Osteoblast (primary cell): ENCODE measurements around the gene CRLF1. TPM values are rescaled to one million over a fixed set of nuclear protein-coding genes. Genes with fewer than 3 reads are reported as not detected.
A peak's percentile ranks its signal among the peaks of the same experiment; 100 is the strongest.

ENCODE experiments used
- DNase-seq: peaks from one replicate; pipeline ENCODE4 v3.0.0; 2011; ENCODE audit warnings: low spot score, mixed read lengths; ENCODE audit not compliant: insufficient read length; ENCODE audit errors: missing footprints
- H2AFZ ChIP-seq: 2 replicates; pipeline ENCODE4 v1.6.0; 2011; ENCODE audit warnings: mild to moderate bottlenecking, low read length
- H3K27ac ChIP-seq: 2 replicates; pipeline ENCODE4 v1.5.1; 2011; ENCODE audit warnings: mild to moderate bottlenecking, low read depth, low read length, moderate library complexity
- H3K27me3 ChIP-seq: 2 replicates; pipeline ENCODE4 v1.6.0; 2012; ENCODE audit warnings: mild to moderate bottlenecking, control low read depth, inconsistent platforms, low read length, moderate library complexity; ENCODE audit not compliant: insufficient read depth
- H3K36me3 ChIP-seq: 2 replicates; pipeline ENCODE4 v1.5.1; 2011; ENCODE audit warnings: mild to moderate bottlenecking, low read length, control low read depth, moderate library complexity; ENCODE audit not compliant: insufficient read depth
- H3K4me1 ChIP-seq: 2 replicates; pipeline ENCODE4 v1.5.1; 2011; ENCODE audit warnings: mild to moderate bottlenecking, low read length, control low read depth, moderate library complexity; ENCODE audit not compliant: insufficient read depth
- H3K4me2 ChIP-seq: 2 replicates; pipeline ENCODE4 v1.6.0; 2011; ENCODE audit warnings: mild to moderate bottlenecking, low read length; ENCODE audit not compliant: insufficient read depth
- H3K4me3 ChIP-seq: fragments of 200-600 bp; sonication (generic); 3 replicates; pipeline ENCODE4 v1.5.1; 2012; ENCODE audit warnings: mild to moderate bottlenecking, low read length, inconsistent platforms; ENCODE audit not compliant: insufficient read depth
- H3K79me2 ChIP-seq: 2 replicates; pipeline ENCODE4 v1.6.0; 2012; ENCODE audit warnings: mild to moderate bottlenecking, low read length, control low read depth, inconsistent platforms; ENCODE audit not compliant: insufficient read depth
- H3K9me3 ChIP-seq: 2 replicates; pipeline ENCODE4 v1.5.1; 2011; ENCODE audit warnings: low read depth, low read length, control low read depth
- H4K20me1 ChIP-seq: 2 replicates; pipeline ENCODE4 v1.6.0; 2012; ENCODE audit warnings: mild to moderate bottlenecking, low read length, control low read depth; ENCODE audit not compliant: insufficient read depth
- total RNA-seq: library from RNA; depleted of rRNA; stranded (reverse); fragments of >200 nt; gene quantifications from 2 replicates; pipeline ENCODE4 v1.2.3, GENCODE V29; 2012
- TF ChIP-seq, protein P1 (sequence below): IDR thresholded peaks from 2 replicates; pipeline ENCODE4 v1.5.1; 2011; ENCODE audit warnings: mild to moderate bottlenecking, low read depth, low read length, moderate library complexity; ENCODE audit errors: extremely low read depth

CRLF1 gene
- total RNA-seq, 1 donor = 6.9 TPM

DNA sequence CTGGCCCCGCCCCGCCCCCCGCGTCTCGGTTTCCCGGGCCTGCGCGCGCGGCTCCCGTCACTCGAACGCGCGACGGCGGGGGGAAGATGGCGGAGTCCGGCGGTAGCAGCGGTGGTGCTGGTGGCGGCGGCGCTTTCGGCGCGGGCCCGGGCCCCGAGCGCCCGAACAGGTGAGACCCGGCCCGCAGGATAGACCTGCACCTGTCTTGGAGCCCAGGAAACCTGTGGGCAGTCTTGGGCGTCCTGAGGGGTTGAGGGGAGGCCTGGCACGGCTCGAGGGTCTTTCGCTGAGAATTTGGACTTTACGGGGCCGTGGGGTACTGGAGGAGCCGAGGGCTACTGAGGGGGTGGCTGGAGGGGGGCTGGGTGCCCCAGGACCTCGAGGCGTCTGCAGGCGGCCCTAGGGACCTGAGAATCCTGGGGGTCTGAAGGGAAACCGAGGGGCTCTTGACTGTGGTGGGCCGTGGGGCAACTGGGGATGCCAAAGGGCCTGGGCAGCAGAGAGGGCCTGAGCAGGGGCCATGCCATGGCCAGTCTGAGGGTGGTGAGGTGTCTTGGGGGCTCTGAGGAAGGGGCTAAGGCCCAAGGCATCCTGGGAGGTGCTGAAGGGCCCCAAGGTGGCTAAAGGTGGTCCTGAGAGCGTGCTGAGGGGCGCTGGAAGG lies 30.5 kb upstream of the CRLF1 start, which contains the start of gene KLHL26:
Gene KLHL26 (plus strand): TSS at position 60 of the 661 bp plus-strand sequence. CDS start 27 bp downstream, at position 87.
- Histone ChIP-seq H3K9me3 (no peaks in the 10 kb centered on the region), H3K4me1 (peaks cover 7% of the 10 kb centered on the region), H3K27ac (peak within 1 kb of the TSS; percentile 71), H3K4me3 (peak within 1 kb of the TSS; percentile 94), H2AFZ (peak within 1 kb of the TSS; percentile 90), H3K36me3 (no peaks in the 10 kb centered on the region), H3K27me3 (no peaks in the 10 kb centered on the region), H3K79me2 (peaks cover 41% of the 10 kb centered on the region), H4K20me1 (peaks cover 2% of the 10 kb centered on the region), H3K4me2 (peak within 1 kb of the TSS; percentile 95)
- TF ChIP-seq, protein P1, sequence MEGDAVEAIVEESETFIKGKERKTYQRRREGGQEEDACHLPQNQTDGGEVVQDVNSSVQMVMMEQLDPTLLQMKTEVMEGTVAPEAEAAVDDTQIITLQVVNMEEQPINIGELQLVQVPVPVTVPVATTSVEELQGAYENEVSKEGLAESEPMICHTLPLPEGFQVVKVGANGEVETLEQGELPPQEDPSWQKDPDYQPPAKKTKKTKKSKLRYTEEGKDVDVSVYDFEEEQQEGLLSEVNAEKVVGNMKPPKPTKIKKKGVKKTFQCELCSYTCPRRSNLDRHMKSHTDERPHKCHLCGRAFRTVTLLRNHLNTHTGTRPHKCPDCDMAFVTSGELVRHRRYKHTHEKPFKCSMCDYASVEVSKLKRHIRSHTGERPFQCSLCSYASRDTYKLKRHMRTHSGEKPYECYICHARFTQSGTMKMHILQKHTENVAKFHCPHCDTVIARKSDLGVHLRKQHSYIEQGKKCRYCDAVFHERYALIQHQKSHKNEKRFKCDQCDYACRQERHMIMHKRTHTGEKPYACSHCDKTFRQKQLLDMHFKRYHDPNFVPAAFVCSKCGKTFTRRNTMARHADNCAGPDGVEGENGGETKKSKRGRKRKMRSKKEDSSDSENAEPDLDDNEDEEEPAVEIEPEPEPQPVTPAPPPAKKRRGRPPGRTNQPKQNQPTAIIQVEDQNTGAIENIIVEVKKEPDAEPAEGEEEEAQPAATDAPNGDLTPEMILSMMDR = no peak
- DNase-seq = peak; percentile 34

DNA sequence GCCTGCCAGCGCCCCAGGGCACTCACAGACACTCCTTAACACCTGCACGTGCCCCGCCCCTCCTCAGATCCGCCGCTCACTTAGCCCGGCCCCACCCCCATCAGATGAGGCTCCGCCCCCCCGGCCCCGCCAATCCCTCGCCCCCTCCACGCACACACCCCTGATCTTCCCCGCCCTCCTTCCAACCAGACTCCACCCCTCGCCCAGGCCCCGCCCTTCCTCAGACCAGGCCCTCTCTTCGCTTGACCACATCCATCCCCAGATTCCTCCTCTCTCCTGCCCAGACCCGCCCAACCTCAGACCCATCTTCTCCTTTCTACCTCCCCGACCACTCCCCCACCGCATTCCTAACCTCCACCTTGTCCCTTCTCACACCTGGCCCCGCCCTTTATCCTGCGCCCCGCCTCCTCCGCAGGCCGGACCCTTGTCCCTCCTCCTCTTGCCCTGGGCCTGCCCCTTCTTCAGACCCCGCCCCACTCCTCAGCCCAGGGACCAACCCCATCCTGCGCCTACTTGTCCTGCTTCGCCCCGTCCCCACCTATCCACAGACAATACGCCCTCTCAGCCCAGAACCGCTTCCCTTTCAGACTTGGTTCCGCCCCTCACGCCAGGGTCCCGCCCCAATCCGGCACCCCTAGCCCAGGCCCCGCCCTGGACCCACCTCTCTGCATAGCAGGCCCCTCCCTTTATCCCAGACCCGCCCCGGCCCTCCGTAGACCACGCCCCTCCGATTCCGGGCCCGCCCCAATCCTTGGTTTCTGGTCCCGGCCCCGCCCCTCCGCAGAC lies 29.8 kb upstream of the CRLF1 start:
- H3K27ac ChIP-seq = no peak overlapping the region
- H3K36me3 ChIP-seq = no peaks in the 10 kb centered on the region
- TF ChIP-seq, protein P1 = no peak
- H3K4me1 ChIP-seq = peaks cover 7% of the 10 kb centered on the region
- peaks cover 2% of the 10 kb centered on the region for H4K20me1 ChIP-seq
- DNase-seq = peak; percentile 99
- peak overlapping the region; percentile 90 for H2AFZ ChIP-seq
- peak overlapping the region; percentile 82 for H3K4me2 ChIP-seq
- no peaks in the 10 kb centered on the region for H3K27me3 ChIP-seq
- H3K4me3 ChIP-seq = peak overlapping the region; percentile 94
- H3K79me2 ChIP-seq = peaks cover 37% of the 10 kb centered on the region
- no peaks in the 10 kb centered on the region for H3K9me3 ChIP-seq

DNA sequence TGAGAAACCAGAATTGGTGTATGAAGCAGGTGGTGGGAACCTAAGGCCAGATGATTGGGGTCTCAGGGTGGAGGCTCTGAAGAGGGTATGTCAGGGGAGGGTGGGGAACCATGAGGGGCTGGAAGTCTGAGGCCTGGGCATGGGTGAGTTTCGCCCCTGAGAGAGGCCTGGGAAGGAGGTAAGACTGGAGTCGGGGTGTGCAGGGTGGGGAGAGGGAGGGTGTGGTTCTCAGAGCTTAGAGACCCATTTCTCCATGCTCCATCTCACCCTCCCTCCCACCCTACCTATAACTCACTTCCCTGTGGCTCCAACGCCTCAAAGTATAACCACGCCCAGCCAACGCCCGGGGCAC lies 29.2 kb upstream of the CRLF1 start:
- Histone ChIP-seq H3K4me2 (no peak overlapping the region), H4K20me1 (peaks cover 2% of the 10 kb centered on the region), H2AFZ (no peak overlapping the region), H3K36me3 (no peaks in the 10 kb centered on the region), H3K4me3 (no peak overlapping the region), H3K27me3 (no peaks in the 10 kb centered on the region), H3K9me3 (no peaks in the 10 kb centered on the region), H3K27ac (no peak overlapping the region), H3K4me1 (peaks cover 7% of the 10 kb centered on the region), H3K79me2 (peaks cover 34% of the 10 kb centered on the region)
- TF ChIP-seq, protein P1 = no peak
- DNase-seq = peak; percentile 29

DNA sequence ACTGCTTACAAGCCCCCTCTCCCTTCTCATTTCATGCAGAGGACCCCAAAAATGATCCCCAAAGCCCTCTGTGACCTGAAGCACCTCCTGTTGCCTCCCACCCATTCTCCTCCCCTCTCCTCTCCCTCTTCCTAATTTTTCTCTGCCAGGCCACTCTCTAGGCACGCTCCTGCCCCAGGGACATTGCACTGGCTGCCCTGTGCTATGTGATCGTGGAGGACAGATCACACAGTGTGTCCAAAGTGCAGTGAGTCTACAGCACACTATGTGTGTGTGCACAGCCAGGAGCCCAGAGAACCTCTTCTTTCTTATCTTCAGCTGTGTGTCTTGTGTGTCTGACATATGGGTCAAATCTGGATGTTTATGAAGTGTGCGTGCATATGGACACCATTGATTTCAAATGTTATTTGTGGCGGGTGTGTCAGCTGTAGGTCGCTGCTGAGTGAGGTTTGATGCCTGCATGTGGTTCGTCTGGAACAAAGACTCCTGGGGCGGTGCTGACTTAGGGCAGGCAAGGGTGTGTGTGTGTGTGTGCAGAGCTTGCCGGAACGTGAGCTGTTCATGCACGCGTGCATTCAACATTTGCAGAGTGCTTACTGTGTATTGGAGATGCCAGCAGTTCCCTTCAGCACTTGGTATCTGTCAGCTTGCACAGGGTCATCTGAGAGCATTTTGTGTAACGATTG lies 28.2 kb upstream of the CRLF1 start:
- Histone ChIP-seq H3K36me3 (no peaks in the 10 kb centered on the region), H3K4me1 (peaks cover 7% of the 10 kb centered on the region), H3K9me3 (no peaks in the 10 kb centered on the region), H3K79me2 (peaks cover 26% of the 10 kb centered on the region), H3K4me2 (no peak overlapping the region), H2AFZ (no peak overlapping the region), H4K20me1 (peaks cover 2% of the 10 kb centered on the region), H3K4me3 (no peak overlapping the region), H3K27ac (no peak overlapping the region), H3K27me3 (no peaks in the 10 kb centered on the region)
- DNase-seq = peak; percentile 69
- TF ChIP-seq, protein P1 = no peak
